Neural cell (in vitro differentiated cells): ENCODE data around the gene RRM1.

Source experiments
- EZH2 ChIP-seq: fragments of 200-600, 300-800 bp; shearing (Covaris generic), sonication (generic); IDR thresholded peaks from 2 replicates; pipeline ENCODE4 v1.6.1; 2014; ENCODE audit warnings: antibody characterized with exemption, low read length, borderline replicate concordance, mild to moderate bottlenecking; ENCODE audit not compliant: insufficient read depth, poor library complexity, severe bottlenecking
- RAD21 ChIP-seq: fragments of 450-650 bp; conservative IDR thresholded peaks from 2 replicates; pipeline ENCODE4 v1.6.1; 2014; ENCODE audit warnings: antibody characterized with exemption, mild to moderate bottlenecking, moderate library complexity
- TF ChIP-seq, protein P1 (sequence below): fragments of 450-650 bp; IDR thresholded peaks from 2 replicates; pipeline ENCODE4 v1.5.1; 2014; ENCODE audit warnings: antibody characterized with exemption, mild to moderate bottlenecking, moderate library complexity; ENCODE audit not compliant: poor library complexity, severe bottlenecking

DNA sequence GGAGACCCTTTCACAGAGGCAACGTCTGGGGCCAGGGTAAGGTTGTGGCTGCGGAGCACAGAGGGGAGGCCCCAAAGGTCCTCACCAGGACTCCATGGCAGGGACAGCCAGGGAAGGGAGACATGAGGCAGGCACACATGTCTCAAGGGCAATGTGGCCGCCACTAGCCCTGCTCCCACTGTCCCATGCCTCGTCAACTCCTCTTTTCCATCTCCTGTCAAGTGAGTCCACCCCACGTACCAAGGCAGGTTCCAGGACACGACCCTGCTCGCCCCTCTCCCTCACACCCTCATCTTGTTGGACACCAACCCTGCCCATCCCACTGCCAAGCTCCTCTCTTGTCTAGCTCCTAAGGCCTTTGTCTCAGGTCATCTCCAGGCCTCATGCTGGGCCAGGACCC is 73.2 kb downstream of the RRM1 start:
- TF ChIP-seq, protein P1, sequence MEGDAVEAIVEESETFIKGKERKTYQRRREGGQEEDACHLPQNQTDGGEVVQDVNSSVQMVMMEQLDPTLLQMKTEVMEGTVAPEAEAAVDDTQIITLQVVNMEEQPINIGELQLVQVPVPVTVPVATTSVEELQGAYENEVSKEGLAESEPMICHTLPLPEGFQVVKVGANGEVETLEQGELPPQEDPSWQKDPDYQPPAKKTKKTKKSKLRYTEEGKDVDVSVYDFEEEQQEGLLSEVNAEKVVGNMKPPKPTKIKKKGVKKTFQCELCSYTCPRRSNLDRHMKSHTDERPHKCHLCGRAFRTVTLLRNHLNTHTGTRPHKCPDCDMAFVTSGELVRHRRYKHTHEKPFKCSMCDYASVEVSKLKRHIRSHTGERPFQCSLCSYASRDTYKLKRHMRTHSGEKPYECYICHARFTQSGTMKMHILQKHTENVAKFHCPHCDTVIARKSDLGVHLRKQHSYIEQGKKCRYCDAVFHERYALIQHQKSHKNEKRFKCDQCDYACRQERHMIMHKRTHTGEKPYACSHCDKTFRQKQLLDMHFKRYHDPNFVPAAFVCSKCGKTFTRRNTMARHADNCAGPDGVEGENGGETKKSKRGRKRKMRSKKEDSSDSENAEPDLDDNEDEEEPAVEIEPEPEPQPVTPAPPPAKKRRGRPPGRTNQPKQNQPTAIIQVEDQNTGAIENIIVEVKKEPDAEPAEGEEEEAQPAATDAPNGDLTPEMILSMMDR, result no peak
- no peak for TF ChIP-seq RAD21
- TF ChIP-seq EZH2, result no peak
